NCI-H446 (cell line): Measurements from ENCODE around the gene NAT14.
A peak's percentile ranks its signal among the peaks of the same experiment; 100 is the strongest.

Experiments used
- DNase-seq, 2 experiments: peaks; one replicate each; lab custom pipeline; 2025; lab: John Stamatoyannopoulos, UW

Gene NAT14

DNA sequence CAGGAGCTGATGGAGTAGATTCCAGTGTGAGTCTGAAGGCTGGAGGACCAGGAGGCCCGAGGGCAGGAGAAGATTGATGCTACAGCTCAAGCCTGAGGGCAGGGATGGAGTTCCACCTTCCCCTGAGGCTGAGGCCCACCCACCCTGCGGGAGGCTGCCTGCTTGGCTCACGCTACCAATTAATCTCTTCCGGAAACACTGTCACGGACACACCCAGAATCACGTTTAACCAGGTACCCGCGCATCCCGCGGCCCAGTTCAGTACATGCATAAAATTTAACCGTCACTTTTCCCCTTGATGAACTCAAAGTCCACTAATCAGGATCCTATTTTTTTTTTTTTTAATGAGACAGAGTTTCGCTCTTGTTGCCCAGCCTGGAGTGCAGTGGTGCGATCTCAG, 13.7 kb upstream of the NAT14 start:
- DNase-seq: no peak

GRCh38 chr19:55472463-55472862, 12.5 kb upstream of the NAT14 start:
- no peak for DNase-seq

- no peak for DNase-seq
Observed at GRCh38 chr19:55473225-55474012, 11.6 kb upstream of the NAT14 start.

GRCh38 chr19:55474269-55475265, 10.4 kb upstream of the NAT14 start:
- DNase-seq: no peak

GRCh38 chr19:55476100-55476775, 8.8 kb upstream of the NAT14 start, which contains the start of gene ZNF628:
ZNF628 (plus strand) TSS chr19:55476617; CDS start chr19:55479911, 3,294 bp downstream.
- peak; percentile 97 to 99 for DNase-seq

- no peak for DNase-seq
Observed at GRCh38 chr19:55477905-55478304, 7.1 kb upstream of the NAT14 start.

- DNase-seq: no peak
Observed at GRCh38 chr19:55478364-55478763, 6.6 kb upstream of the NAT14 start.

- no peak for DNase-seq
Observed at GRCh38 chr19:55479045-55479444, 5.9 kb upstream of the NAT14 start.

- DNase-seq: no peak
Observed at GRCh38 chr19:55479451-55480230, 5.3 kb upstream of the NAT14 start.

DNA sequence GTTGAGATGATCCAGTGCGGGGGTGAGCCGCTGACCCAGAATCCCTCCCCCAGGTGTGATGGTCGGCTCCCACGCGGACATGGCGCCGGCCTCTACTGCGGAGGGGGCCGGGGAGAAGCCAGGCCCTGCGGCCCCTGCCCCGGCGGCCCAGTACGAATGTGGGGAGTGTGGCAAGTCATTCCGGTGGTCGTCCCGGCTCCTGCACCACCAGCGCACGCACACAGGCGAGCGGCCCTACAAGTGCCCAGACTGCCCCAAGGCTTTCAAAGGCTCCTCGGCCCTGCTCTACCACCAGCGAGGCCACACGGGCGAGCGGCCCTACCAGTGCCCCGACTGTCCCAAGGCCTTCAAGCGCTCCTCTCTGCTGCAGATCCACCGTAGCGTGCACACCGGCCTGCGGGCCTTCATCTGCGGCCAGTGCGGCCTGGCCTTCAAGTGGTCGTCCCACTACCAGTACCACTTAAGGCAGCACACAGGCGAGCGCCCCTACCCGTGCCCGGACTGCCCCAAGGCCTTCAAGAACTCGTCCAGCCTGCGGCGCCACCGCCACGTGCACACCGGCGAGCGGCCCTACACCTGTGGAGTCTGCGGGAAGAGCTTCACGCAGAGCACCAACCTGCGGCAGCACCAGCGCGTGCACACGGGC, 3.7 kb upstream of the NAT14 start:
- no peak for DNase-seq

GRCh38 chr19:55481794-55482155, 3.2 kb upstream of the NAT14 start:
- no peak for DNase-seq

GRCh38 chr19:55482156-55482961, 2.6 kb upstream of the NAT14 start:
- no peak for DNase-seq

- DNase-seq: no peak
Observed at GRCh38 chr19:55482967-55483705, 1.9 kb upstream of the NAT14 start.

GRCh38 chr19:55483706-55484592, 1.0 kb upstream of the NAT14 start:
- no peak for DNase-seq

- no peak for DNase-seq
Observed at GRCh38 chr19:55485439-55486011, 537 bp downstream of the NAT14 start.

GRCh38 chr19:55486043-55486970, 1.3 kb downstream of the NAT14 start:
- DNase-seq: no peak
